ENCODE results near the gene FAR2. TPM values are rescaled to one million over a fixed set of nuclear protein-coding genes. Genes with fewer than 3 reads are reported as not detected.

FAR2 gene
- total and polyA plus RNA-seq, 12 donors: 1.4 to 6.7 (median 2.6) TPM

DNA sequence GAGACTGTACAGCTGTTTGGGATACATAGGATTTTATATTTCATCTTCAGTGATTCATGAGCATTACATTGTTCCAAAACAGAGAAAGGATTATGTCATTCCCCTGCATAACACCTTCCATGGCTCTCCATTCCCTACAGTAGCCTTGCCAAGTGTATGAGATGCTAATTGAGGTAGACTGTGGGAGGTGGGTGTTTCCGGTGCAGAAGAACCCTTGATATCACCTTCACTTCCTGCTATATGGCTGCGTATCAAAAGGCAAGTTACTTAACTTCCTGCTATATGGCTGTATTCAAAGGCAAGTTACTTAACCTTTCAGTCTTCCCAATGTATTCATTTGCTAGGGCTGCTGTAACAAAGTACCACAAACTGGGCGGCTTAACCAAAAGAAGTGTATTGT is 11.2 kb downstream of the FAR2 start:
- Histone ChIP-seq H3K27ac (peak overlapping the region in 1 of 10 donors; percentile 51), H3K4me1 (peaks cover 0 to 57% (median 11%) of the 10 kb centered on the region in 9 donors), H3K36me3 (no peaks in the 10 kb centered on the region), H3K27me3 (no peaks in the 10 kb centered on the region), H3K9me3 (no peaks in the 10 kb centered on the region), H3K4me3 (no peak overlapping the region)
- ATAC-seq (no peak), DNase-seq (no peak)
- TF ChIP-seq, protein P1, sequence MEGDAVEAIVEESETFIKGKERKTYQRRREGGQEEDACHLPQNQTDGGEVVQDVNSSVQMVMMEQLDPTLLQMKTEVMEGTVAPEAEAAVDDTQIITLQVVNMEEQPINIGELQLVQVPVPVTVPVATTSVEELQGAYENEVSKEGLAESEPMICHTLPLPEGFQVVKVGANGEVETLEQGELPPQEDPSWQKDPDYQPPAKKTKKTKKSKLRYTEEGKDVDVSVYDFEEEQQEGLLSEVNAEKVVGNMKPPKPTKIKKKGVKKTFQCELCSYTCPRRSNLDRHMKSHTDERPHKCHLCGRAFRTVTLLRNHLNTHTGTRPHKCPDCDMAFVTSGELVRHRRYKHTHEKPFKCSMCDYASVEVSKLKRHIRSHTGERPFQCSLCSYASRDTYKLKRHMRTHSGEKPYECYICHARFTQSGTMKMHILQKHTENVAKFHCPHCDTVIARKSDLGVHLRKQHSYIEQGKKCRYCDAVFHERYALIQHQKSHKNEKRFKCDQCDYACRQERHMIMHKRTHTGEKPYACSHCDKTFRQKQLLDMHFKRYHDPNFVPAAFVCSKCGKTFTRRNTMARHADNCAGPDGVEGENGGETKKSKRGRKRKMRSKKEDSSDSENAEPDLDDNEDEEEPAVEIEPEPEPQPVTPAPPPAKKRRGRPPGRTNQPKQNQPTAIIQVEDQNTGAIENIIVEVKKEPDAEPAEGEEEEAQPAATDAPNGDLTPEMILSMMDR (IDR thresholded peaks at IDR 0.05): no peak
- intact Hi-C loops (cut with DNase I): loop anchor here in 1 of 10 donors (10.0 kb wide), 1 partner anchor 55 kb away; no protein-coding TSS in a partner anchor
- WGBS, 2 donors: 81 to 87% methylated on average over 3 of the region's 3 CpGs

DNA sequence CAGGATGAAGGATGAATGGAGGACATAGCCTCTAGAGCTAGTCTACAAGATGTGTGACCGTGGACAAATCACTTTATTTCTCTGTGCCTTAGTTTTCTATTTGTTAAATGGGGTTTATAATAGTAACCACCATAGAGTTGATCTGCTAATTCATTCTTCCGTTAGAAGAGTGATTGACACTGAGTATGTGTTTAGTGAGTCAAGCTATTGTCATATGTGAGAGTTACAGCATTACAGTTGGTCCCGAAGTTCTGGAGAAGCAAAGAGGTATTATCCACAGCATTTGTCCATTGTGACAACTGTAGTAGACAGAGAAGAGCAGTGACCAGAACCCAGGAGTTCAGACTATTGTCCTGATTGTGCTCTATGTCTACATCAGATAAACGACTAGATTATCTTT is 14.1 kb downstream of the FAR2 start:
- intact Hi-C loops (cut with DNase I): loop anchor here in 1 of 10 donors (10.0 kb wide), 1 partner anchor 52 kb away; no protein-coding TSS in a partner anchor
- peaks cover 0 to 63% (median 11%) of the 10 kb centered on the region in 9 donors for H3K4me1 ChIP-seq
- 91 to 92% methylated on average over 4 of the region's 4 CpGs for WGBS, 2 donors
- H3K9me3 ChIP-seq: no peaks in the 10 kb centered on the region
- no peak overlapping the region for H3K27ac ChIP-seq
- H3K27me3 ChIP-seq: no peaks in the 10 kb centered on the region
- H3K4me3 ChIP-seq: no peak overlapping the region
- DNase-seq (no peak), ATAC-seq (no peak)
- TF ChIP-seq, protein P1 (IDR thresholded peaks at IDR 0.05): no peak
- H3K36me3 ChIP-seq: no peaks in the 10 kb centered on the region

DNA sequence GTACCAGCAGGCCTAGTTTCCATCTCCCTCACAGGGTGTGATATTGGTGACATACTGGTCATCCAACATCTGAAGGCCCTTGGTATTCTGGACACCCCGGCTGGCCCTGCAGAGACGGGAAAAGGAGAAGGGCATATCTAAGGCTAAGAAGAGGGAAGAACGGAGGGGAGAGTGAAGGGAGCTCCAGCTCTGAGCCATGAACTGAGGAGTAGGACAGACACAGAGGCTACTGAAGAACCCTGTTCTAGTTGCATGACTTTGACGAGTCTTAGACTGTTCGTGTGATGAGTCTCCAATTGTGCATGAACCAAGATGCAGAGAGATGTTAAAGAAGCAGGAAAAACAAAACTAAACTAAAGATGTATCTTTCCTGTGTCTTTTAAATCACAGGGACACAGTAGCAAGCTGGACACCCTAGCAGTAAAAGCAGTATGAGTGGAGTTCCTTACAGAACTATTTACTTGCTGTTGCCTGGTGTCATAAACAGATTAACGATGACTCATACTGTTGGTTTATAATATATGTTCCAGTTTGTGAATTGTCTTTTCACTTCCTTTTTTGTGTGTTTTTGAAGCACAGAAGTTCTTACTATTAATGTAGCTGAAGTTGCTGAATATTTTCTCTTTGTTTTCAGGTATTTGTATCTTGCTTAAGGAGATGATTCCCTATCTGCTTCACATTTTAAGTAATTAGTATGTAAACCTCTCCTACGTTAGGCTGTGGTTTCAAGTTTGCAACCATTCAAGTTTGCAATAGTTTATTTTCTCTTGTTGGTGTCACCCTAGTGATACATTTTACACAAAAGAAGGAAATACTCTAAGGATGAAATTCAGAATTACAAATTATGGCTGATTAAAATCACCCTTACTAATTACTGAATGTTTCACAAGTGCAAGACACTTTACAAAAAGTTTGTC is 15.7 kb downstream of the FAR2 start:
- intact Hi-C loops (cut with DNase I): loop anchor here in 1 of 10 donors (10.0 kb wide), 1 partner anchor 50 kb away; no protein-coding TSS in a partner anchor
- H3K4me1 ChIP-seq: peaks cover 0 to 56% (median 11%) of the 10 kb centered on the region in 9 donors
- ATAC-seq (peak in 7 of 8 donors; percentile 78 to 94 (median 83)), DNase-seq (no peak)
- peak overlapping the region in 4 of 10 donors; percentile 3 to 74 (median 16) for H3K27ac ChIP-seq
- H3K36me3 ChIP-seq: no peaks in the 10 kb centered on the region
- no peaks in the 10 kb centered on the region for H3K9me3 ChIP-seq
- TF ChIP-seq, protein P1 (IDR thresholded peaks at IDR 0.05): no peak
- H3K27me3 ChIP-seq: no peaks in the 10 kb centered on the region
- 58 to 68% methylated on average over 7 of the region's 7 CpGs for WGBS, 2 donors
- H3K4me3 ChIP-seq: no peak overlapping the region

DNA sequence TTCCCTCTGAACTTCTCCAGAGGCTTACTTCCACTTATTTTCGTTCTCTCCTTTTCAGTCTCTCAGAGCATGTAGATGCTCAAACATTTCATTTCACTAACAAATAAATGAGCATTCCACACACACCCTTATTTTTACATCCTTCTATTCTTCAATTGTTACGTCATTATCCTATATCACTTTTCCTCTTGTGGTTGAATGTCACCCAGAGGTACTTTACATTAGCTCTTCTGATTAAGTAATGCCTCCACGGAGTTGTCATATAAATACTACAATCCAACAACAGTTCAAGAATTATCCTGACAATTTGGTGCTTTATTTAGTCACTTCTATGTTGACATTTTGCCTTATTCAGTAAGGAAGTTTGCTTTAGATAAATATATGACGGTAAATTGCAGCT is 18.4 kb downstream of the FAR2 start:
- TF ChIP-seq, protein P1 (IDR thresholded peaks at IDR 0.05): no peak
- Histone ChIP-seq H3K27ac (no peak overlapping the region), H3K27me3 (no peaks in the 10 kb centered on the region), H3K4me1 (peaks cover 0 to 61% (median 11%) of the 10 kb centered on the region in 9 donors), H3K36me3 (peaks cover 0 to 4% (median 0%) of the 10 kb centered on the region in 9 donors), H3K9me3 (no peaks in the 10 kb centered on the region), H3K4me3 (no peak overlapping the region)
- intact Hi-C loops (cut with DNase I): loop anchor here in 1 of 10 donors (10.0 kb wide), 1 partner anchor 47 kb away; no protein-coding TSS in a partner anchor
- 71 to 84% methylated on average over 4 of the region's 4 CpGs for WGBS, 2 donors
- ATAC-seq (no peak), DNase-seq (no peak)
